Measurements from ENCODE around the gene AGR2.

The AGR2 gene

DNA sequence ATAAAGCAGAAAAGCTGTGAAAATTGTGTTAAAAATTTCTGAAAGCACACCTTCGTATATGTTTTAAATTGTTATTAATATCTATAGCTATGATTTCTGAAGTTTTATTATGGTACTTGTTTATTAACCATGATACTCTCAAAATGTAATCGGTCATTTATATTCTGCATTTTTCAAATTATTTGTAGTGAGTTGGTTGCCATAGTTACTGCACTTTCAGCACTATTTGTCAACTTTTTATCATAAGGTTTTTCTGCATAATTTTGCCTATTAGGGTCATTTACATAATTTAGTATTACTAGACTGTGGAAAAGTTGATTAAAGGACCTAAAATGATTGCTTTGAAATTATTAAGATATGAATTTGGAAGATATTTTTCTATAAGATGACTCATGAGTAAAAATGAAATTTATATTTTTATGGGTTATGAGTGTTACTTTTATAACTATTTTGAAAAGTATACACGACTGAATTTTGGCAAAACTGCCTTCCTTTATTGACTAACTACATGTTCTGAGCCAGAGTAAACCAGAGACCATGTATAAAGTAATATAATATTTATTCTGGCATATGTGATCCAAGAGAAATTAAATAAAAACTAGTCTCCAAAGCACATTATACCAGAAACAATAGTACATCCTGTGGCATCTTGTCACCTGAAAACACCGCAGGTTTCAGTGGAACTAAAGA is 7.9 kb upstream of the AGR2 start:
- no peak for DNase-seq

DNA sequence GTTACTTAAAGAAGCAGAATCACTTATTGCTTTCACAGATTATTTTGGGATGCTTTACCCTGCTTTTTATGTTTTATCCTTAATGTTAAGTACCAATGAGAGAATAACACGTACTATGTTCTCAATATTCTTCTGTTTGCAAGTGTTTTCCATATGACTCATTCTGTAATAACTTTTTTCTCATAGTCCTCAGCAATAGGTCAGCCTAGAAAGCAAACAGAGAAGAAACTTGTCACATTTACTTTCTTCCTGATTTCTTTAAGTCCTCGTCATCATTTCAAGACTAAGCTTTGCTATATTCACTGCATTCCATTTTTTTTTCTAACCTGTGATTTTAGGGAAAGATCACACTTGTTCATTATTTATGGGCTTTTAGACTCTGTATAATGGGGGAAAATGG is 6.8 kb upstream of the AGR2 start:
- no peak for DNase-seq

DNA sequence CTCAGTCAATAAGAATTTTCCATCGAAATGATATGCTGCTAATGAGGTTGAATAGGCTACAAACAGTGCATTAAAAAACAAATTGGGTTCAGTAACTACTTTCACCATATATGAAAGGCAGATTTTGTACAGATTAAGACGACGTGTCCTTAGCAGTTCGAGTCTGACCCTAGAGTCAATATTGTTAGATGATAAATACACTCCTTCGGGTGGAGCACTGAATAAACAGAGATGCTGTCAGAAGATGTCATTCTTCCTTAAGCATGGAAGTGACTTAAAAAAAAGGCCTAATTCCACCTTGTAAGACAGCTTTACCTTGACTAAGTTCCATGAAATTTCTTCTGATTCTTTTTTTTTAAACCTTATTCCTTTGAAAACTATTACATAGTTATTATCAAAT is 5.8 kb upstream of the AGR2 start:
- no peak for DNase-seq

DNA sequence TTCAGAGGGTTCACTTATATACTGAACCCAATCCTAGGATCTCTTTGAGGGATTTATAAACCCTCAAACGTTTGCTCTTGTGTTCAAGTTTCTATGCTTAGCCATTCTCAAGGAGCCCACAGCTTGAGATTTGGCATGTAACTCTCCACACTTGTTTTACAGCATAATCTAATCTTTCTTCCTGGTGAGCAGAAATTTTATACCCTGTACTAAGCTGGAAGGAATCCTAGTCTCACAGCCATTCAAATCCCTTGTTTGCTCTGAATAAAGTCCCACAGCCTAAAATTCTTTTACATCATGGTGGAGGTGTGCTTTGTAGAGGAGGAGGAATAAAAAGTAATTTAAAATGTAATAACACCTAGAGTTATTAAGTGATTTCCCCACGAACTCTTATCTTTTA is 5.3 kb upstream of the AGR2 start:
- DNase-seq: no peak

DNA sequence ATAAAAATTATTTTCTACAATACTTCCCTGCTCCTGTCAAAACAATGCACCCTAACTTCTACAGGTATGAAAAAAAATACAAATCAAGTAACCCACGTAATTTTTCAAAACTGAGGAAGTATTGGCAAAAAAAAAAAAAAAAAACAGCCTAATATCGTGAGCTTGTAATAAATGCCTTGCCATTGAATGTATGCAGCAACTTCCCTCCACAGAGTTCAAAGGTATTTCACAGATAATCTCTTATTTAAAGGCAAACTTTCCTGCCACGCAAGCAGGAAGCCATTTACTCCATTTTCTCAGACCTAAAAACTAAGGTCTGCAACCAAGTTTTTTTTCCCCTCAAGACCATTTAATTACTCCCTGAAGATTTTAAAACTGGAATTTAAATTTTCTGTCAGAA is 642 bp upstream of the AGR2 start:
- no peak for DNase-seq

DNA sequence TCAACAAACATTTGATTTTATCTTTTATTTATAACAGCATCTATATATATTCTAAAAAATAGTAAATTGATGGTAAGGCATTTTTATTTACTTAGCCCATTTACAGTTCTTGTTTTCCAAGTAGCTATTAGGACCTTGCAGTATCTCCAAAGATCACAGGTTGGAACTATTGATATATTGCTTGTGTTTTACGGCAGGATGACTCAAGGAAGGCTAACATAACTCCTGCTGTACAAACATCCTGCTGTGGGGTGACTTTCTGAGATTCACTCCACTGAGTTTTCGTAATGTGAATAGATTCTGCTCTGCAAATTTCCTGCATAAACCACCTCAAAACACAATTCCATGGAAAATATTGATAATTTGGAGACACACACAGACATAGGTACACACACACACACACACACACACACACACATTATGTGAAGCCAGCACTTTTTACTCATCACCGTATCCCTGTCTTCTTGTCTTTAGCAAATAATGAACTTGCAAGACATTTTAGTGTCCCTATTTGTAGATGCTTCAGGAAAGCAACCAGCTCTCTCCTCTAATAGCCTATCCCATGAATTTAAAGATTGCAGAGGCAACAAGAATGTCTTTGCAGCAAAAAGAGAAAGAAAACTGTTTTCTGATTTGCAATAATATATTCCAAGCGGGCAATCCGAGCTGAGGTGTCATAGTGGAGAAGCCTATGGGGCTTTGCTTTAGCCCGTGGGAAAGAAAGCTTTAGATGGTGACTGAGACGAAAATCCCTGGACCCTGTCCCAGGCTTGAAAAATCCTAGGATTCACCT is 722 bp downstream of the AGR2 start:
- DNase-seq: no peak

DNA sequence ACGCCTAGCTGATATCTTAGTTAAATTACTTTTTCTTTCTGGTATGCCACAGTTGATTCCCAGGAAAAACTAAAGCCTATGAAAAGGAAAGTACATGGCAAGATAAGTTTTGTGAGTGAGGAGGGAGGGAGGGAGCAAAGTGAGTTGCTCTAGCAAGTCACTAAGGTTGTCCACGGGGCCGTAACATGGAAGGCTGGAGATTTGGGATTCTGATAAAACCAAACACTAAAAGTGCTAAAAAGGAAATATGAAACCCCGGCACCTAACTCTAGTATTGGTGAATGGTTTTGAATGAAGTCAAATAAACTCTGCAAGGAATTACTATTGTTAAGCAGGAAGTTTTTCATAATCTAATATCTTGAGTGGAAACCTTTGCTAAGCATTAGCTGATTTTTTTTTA is 1.7 kb downstream of the AGR2 start:
- DNase-seq: no peak

DNA sequence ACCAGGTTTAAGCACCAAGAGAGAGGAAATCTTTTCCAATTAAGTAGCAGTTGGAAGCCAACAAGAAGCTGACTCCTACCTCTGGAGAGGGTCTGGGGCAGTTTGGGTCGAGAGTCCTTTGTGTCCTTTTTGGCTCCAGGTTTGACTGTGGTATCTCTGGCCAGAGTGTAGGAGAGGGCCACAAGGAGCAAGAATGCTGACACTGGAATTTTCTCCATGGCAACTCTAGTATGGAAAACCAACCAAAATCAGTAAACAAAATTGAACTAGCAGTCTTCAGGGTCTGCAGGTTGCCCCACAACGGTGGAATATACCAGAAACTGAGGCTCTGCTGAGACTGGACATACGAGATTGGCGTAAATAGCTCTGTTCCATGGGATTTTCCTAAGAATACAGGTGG is 3.2 kb downstream of the AGR2 start:
- DNase-seq: no peak

DNA sequence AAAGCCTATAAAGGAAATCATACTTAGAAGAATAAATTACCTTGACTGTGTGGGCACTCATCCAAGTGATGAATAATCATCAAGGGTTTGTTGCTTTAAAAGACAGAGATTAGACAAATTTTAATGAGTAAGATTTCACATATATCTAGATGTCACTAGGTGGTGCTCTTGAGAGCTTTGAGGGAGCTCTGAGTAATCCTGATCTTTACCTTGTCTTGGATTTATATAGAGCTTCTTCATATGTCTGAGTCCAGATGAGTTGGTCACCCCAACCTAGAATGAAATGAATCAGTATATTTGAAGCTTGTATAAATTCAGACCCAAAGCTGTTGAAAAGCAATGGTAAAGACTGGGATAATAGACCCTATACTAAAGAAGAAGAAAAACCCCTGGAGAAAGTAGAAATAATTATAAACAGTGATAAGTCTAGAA is 3.7 kb downstream of the AGR2 start:
- DNase-seq: peak; percentile 68

DNA sequence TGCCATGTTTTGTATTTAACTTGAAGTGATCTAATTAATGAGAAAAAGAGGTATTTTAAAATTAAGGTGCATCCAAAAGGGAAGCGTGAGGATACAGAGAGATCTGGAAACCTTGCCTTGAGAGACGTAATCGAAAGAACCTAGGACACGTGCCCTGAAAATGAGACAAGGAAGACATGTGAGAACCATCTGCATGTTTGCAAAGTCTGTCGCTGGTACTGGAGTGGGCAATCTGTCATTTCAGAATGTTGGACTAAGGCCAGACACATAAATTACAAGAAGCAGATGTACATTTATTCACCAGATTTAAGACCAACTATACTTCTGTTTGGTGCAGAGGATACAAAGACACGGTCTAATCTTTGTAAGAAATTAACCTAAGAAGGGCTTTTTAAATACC is 9.2 kb downstream of the AGR2 start:
- peak; percentile 74 for DNase-seq

DNA sequence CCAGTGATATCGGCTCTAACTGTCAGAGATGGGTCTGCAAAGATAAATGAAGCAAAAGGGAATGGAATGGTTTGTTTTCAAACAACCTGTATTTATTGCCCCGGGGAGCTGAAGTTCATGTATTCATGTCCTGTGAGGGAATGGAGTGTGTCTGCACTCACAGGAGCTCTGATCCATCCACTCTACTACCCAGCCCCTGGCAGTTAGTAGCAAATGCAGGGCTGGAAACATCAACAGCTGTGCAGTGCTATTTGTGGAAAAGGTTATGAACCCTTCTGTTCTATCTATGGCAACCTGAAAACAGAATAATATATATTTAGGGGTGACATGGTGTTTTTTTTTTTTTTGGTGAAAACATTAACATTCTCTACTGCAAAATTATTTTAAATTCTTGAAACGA is 9.8 kb downstream of the AGR2 start:
- no peak for DNase-seq

DNA sequence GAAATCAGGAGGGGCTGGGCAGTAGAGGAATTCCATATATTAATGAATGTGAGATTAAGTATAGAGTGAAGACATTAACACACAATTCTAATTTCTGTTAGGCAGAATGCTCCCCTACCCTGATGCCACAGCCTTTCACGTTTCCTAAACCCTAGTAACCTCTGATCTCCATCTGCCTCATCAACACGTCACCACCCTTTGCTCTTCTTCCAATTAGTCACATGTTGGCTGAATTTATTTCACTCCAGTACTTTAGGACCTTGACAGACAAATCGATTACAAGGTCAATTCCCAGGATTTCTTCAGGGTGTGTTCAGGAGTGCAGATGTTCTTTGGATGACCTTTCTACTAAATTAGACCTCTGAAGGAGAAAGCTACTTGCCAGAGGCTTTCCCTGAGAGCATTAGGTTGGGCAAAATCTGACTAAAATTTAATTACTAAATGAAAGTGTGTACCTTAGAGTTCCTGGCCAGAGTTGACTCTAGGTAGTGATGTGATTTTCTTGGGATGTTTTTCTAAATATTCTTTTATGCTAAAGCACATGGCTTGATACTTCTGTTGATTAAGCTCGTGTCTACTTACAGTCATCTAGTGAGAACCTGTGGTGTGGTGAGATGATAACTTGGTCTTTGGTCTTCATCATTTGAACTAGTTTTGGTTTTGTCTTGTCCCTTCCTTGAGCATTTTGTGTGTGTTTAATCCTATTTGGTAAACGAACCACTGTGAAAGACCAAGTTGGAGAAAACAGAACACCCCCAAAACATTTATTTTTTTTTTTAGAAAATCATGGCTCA is 12.7 kb downstream of the AGR2 start:
- no peak for DNase-seq

DNA sequence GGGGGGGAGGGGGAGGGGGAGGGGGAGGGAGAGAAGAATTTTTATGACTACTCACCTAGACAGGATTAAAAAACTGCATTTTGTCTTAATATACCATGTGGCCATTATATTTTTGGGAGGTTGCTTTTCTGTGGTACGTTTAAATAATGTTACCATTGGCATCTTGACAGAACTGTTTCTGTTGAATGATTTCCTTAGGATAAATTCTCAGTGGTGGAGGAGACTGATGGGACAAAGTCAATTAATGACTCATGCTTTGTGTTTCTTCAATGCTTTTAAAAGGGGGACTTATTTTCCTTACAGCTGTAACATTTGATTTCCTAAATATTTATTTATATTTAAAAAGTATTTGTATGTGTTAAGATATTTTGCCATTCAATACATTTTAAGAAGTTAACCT is 13.7 kb downstream of the AGR2 start:
- no peak for DNase-seq

DNA sequence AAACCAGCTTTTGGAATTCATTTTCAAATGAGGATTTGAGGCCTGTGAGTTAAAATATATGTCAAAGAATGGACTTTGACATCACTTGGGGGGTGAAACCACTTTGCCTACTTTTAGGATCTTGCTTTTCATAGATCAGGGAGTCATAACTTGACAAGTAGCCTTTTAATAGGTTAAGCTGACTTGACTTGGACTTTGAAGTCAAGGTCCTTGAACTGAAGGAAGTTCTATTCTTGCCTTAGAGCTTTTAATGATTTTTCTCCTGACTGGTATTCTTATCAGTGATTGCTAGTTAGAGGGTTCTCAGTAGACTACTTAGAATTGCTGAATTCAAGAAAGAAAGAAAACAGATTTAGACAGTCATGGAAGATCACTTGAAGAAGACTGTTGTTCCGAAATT is 17.7 kb downstream of the AGR2 start:
- DNase-seq: no peak

DNA sequence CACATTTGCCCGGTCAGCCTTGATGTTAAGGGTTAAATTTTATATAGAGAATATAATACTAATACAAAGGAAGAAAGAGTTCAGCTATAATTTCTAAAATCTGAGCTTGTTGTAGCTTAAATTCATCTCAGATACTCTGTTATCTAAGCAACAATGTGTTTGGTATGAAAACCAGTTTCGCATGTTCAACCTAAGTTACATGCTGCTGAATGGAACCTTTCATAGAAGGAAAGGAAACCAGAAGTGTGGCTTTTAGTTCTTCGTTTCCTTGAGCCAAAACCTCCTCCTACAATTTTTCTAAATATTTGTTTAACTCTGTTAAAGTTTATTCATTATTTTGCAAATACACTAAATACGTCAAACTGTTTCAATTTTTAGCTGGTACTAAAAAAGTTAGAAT is 18.5 kb downstream of the AGR2 start:
- no peak for DNase-seq

DNA sequence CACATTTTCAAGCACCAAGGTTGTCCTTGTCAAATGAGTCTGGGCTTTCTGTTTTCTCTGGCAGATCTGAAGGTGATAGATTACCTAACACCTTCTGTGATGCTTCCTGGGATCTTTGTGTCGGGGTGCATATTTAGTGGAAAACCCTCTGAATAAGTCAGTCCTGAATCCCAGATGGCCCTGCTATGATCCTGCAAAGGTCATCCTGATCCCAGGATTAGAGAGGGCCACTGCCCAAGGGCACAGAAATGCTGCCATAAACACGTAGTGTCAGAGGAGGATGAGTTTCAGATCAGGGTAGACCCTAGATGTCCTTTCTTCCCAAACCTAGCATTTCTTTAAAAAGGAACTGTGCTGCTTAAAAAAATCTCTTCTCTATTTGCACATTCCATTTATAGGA is 19.0 kb downstream of the AGR2 start:
- DNase-seq: no peak

DNA sequence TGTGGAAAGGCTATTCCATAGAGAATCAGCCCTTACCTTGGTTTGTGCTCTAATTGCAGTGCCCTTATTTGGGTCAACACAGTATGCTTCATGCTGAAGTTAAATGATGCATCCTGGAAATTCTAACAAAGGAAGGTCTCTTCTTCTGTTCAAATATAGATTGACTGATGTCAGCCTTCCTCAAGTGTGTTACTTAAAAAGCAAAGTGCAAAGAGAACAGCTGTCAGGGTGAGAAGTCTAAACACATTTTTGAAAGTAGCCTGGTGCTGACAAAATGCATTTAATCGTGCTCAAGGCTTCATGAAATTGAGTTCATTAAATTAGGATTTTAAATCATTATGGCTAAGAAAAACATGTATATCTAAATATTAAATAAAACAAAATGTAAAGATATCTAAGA is 19.5 kb downstream of the AGR2 start:
- no peak for DNase-seq

DNA sequence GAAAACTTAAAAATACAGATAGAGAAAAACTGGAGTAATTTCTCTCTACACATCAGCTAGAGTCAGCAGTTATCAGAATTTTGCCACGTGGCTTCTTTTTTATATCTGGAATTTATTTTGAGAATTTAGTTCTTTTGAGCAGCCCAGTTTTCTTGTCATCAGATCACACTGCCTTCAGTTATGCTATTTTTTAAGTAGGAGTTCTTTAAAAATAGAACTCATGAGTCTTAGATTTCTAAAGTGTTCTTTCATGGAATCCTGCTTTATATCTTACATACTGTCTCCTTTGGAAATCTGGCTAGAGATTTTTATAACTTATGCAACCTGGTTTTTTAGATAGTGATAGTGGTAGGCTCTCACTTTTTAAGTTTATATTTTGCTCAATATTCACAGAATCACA is 24.2 kb downstream of the AGR2 start:
- no peak for DNase-seq

DNA sequence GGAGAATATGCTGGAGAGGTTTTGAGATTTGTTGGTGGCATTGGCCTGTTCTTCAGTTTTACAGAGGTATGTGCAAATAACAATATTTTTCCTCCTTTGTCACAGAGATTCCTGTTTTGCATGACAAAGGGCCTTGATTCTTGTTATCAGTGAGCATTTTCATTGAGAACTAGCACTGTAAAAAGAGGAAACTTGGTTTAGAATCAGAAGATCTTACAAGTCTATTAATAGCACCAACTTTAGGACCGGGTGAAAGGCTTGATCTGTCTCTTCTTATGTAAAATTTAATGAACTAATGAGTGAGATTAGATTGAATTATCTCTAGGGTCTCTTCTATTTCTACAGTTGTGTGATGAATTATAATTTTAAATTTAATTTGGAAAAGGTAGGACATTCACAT is 25.7 kb downstream of the AGR2 start:
- no peak for DNase-seq

DNA sequence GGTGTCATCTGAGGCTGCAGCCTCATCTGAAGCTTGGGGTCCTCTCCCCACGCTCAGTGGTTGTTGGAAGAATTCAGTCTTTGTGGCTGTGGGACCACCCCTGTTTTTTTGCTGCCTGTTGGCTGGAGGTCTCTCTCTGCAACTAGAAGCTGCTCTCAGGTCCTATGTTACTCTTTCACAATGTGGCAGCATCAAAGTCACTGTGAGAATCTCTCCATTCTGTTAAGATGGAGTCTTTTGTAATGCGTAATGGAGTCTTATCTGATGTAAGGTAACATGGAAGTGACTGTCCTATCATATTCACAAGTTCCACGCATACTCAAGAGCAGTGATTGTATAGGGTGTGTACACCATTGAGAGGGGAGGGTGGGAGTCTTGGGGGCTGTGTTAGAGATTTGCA is 26.3 kb downstream of the AGR2 start:
- no peak for DNase-seq

DNA sequence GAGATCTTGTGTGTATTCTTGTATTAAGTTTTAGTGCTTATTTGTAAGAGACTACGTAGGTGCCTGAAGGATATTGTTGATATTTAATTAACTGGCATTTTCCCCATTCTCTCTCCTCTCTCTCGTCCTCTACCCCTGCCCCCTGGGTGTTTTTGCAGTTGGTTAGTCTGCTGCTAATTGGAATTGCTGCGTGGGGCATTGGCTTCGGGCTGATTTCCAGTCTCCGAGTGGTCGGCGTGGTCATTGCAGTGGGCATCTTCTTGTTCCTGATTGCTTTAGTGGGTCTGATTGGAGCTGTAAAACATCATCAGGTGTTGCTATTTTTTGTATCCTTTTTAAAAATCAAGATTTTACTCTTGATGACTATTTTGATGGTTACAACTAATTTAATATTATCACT is 28.7 kb downstream of the AGR2 start:
- DNase-seq: no peak

DNA sequence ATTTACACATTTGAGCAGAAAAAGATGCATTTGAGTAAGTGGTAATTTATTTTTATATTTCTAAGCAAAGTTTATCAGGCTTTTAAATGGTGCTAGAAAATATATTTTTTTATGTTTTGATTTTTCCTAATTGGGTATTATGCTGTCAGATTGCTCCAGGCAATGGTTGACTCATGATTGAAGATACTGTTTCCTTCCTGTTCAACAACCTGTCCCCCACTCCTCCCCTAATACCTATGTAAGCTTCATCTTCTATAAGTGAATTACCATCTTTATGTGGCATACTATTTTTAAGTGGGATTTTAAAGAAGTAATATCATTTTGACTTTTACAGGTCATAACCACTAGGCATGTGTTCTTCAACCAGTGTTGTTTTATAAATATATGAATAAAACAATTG is 29.8 kb downstream of the AGR2 start:
- no peak for DNase-seq

DNA sequence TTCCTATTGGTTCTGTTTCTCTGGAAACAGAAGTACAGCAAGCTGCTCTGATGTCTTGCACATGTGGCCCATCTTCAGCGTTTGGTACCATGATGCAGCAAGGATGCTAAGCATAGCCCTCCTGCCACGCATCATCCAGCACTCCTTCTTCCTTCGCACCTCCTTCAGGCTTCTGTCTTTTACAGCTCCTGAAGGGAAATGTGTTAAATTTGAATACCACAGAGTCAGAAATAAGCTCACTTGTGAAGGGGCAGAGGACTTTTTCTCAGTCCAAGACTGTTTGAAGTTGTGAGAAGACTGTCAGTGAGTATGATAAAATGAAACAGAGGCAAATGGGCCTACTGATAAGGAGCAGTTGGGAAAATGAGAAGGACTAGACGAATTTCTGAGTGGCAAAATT is 30.5 kb downstream of the AGR2 start:
- no peak for DNase-seq

DNA sequence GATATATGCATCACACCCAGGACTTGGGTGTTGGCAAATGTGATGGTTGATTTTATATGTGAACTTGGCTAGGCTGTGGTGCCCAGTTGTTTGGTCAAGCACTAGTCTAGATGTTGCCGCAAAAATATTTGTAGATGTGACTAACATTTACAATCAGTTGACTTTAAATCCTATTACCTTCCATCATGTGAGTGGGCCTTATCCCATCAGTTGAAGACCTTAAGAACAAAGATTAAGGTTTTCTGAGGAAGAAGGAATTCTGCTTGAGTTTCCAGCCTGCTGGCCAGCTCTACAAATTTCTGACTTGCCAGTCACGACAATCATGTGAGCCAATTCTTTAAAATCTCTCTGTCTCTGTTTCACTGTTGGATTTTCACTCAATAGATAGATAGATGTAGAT is 30.9 kb downstream of the AGR2 start:
- no peak for DNase-seq
